A549 (cell line): ENCODE data around the gene CNOT9. TPM values are rescaled to one million over a fixed set of nuclear protein-coding genes. Genes with fewer than 3 reads are reported as not detected.

Source experiments
- ATAC-seq, 2 experiments: fragments of 200-7000 bp in 1 of 2; fragments of >200 bp in 1 of 2; cut with Nextera tagmentation in 1 of 2; cut with Tn5 transposase in 1 of 2; 3 replicates each; pipeline versions ENCODE4 v1.8.0 to v1.9.1; 2018 to 2020; ENCODE audit warnings: mild to moderate bottlenecking in 1 of 2, moderate library complexity in 1 of 2
- CTCF ChIA-PET: fragments of 300-600 bp; sonication (Branson Sonifier 250); formaldehyde crosslinking; extraction: SDS; loops from one replicate; lab custom pipeline; 2021; ENCODE audit warnings: antibody characterized with exemption, inconsistent platforms; lab: Yijun Ruan, JAX
- POLR2A ChIA-PET: fragments of 350-600 bp; formaldehyde crosslinking; extraction: SDS; loops from one replicate; lab custom pipeline; 2021; ENCODE audit warnings: antibody characterized with exemption, inconsistent platforms; lab: Yijun Ruan, JAX
- DNase-seq, 2 experiments: peaks; one replicate each; pipeline versions ENCODE4 v3.0.0 to v3.0.0-alpha.2; 2011 to 2016; ENCODE audit warnings: low read depth in 1 of 2, low spot score in 1 of 2
- FAIRE-seq: peaks from 2 replicates; lab custom pipeline; 2011; peaks lifted over from hg19 to GRCh38; lab: Jason Lieb, UNC
- H3K27ac ChIP-seq, 2 experiments: fragments of >200 bp; sonication (Bioruptor Twin); formaldehyde crosslinking; 3 replicates each; pipeline ENCODE4 v1.5.1; 2016 to 2017
- H3K4me1 ChIP-seq: fragments of >200 bp; sonication (Bioruptor Twin); formaldehyde crosslinking; 3 replicates; pipeline ENCODE4 v1.6.1; 2016
- H3K4me2 ChIP-seq: fragments of >200 bp; sonication (Bioruptor Twin); formaldehyde crosslinking; 3 replicates; pipeline ENCODE4 v1.6.1; 2016
- H3K4me3 ChIP-seq: fragments of >200 bp; sonication (Bioruptor Twin); formaldehyde crosslinking; 3 replicates; pipeline ENCODE4 v1.5.1; 2016
- H3K9me3 ChIP-seq: fragments of >200 bp; sonication (Bioruptor Twin); formaldehyde crosslinking; 3 replicates; pipeline ENCODE4 v1.6.1; 2016
- ATOH8 ChIP-seq: fragments of 250-450 bp; sonication (Bioruptor Pico); IDR thresholded peaks from 2 replicates; pipeline ENCODE4 v1.5.0; 2020; ENCODE audit warnings: low read depth, mild to moderate bottlenecking, moderate library complexity
- BHLHE40 ChIP-seq: IDR thresholded peaks from 2 replicates; pipeline ENCODE4 v1.6.1; 2012; ENCODE audit warnings: low read depth, low read length, inconsistent platforms
- CBX2 ChIP-seq: fragments of 200-600 bp; sonication (generic); IDR thresholded peaks from 2 replicates; pipeline ENCODE4 v1.6.1; 2016; ENCODE audit warnings: low read depth, mild to moderate bottlenecking, borderline replicate concordance
- CTCF ChIP-seq: fragments of >200 bp; sonication (Bioruptor Twin); formaldehyde crosslinking; IDR thresholded peaks from 3 replicates; pipeline ENCODE4 v1.5.1; 2016
- EHF ChIP-seq: fragments of 250-450 bp; sonication (Bioruptor Pico); IDR thresholded peaks from 2 replicates; pipeline ENCODE4 v1.5.0; 2020; ENCODE audit warnings: mild to moderate bottlenecking
- EHMT2 ChIP-seq: fragments of 200-600 bp; sonication (generic); IDR thresholded peaks from 2 replicates; pipeline ENCODE4 v1.6.1; 2016; ENCODE audit warnings: antibody characterized with exemption, low read depth, mild to moderate bottlenecking, moderate library complexity
- EP300 ChIP-seq, 2 experiments: fragments of >200 bp; sonication (Bioruptor Twin); formaldehyde crosslinking; IDR thresholded peaks; 2 replicates in 1 of 2; 3 replicates in 1 of 2; pipeline ENCODE4 v1.6.1; 2016 to 2017
- FOSB ChIP-seq: fragments of 250-450 bp; sonication (Bioruptor Pico); IDR thresholded peaks from 2 replicates; pipeline ENCODE4 v1.5.0; 2020; ENCODE audit warnings: mild to moderate bottlenecking, moderate library complexity
- FOSL2 ChIP-seq, 2 experiments: fragments of 450-650 bp in 1 of 2; fragments of >200 bp in 1 of 2; sonication (Bioruptor Twin) in 1 of 2; formaldehyde crosslinking; IDR thresholded peaks; 2 replicates each; pipeline versions ENCODE4 v1.5.0 to v1.6.1; 2016 to 2020; ENCODE audit warnings: mild to moderate bottlenecking in 1 of 2, moderate library complexity in 1 of 2
- GATA3 ChIP-seq: IDR thresholded peaks from 2 replicates; pipeline ENCODE4 v1.6.1; 2012; ENCODE audit warnings: borderline replicate concordance
- HEYL ChIP-seq: fragments of 250-450 bp; sonication (Bioruptor Pico); IDR thresholded peaks from 2 replicates; pipeline ENCODE4 v1.8.0; 2021; ENCODE audit warnings: mild to moderate bottlenecking, moderate library complexity
- HMGXB4 ChIP-seq: fragments of 250-450 bp; sonication (Bioruptor Pico); IDR thresholded peaks from 2 replicates; pipeline ENCODE4 v1.5.0; 2021; ENCODE audit warnings: mild to moderate bottlenecking, moderate library complexity, borderline replicate concordance
- HOXB13 ChIP-seq: fragments of 250-450 bp; sonication (Bioruptor Pico); IDR thresholded peaks from 2 replicates; pipeline ENCODE4 v1.5.0; 2020; ENCODE audit warnings: low read depth, mild to moderate bottlenecking, moderate library complexity
- KDM1A ChIP-seq: fragments of 200-600 bp; sonication (generic); IDR thresholded peaks from 2 replicates; pipeline ENCODE4 v1.6.1; 2016; ENCODE audit warnings: low read depth, mild to moderate bottlenecking
- MYC ChIP-seq: IDR thresholded peaks from 2 replicates; pipeline ENCODE4 v1.6.1; 2012; ENCODE audit warnings: mild to moderate bottlenecking, inconsistent platforms, low read length, improper control_type of control experiment, borderline replicate concordance
- NFE2L2 ChIP-seq: fragments of 150-350 bp; conservative IDR thresholded peaks from 2 replicates; pipeline ENCODE4 v1.6.1; 2014; ENCODE audit warnings: low read length
- NPAS2 ChIP-seq: fragments of 250-450 bp; sonication (Bioruptor Pico); IDR thresholded peaks from 2 replicates; pipeline ENCODE4 v1.8.0; 2022; ENCODE audit warnings: mild to moderate bottlenecking, moderate library complexity, borderline replicate concordance
- PHF8 ChIP-seq: fragments of 200-600 bp; sonication (generic); IDR thresholded peaks from 2 replicates; pipeline ENCODE4 v1.6.1; 2016; ENCODE audit warnings: low read depth, mild to moderate bottlenecking, antibody characterized with exemption, moderate library complexity, borderline replicate concordance
- POLR2A ChIP-seq: IDR thresholded peaks from 2 replicates; pipeline ENCODE4 v1.6.1; 2012; ENCODE audit warnings: mild to moderate bottlenecking, low read length
- RAD21 ChIP-seq, 2 experiments: fragments of >200 bp in 1 of 2; sonication (Bioruptor Twin) in 1 of 2; formaldehyde crosslinking in 1 of 2; IDR thresholded peaks in 1 of 2; conservative IDR thresholded peaks in 1 of 2; 2 replicates in 1 of 2; 3 replicates in 1 of 2; pipeline ENCODE4 v1.6.1; 2012 to 2018; ENCODE audit warnings: inconsistent platforms in 1 of 2
- REST ChIP-seq: fragments of 200-600 bp; sonication (generic); IDR thresholded peaks from 2 replicates; pipeline ENCODE4 v1.6.1; 2016; ENCODE audit warnings: antibody characterized with exemption, mild to moderate bottlenecking, moderate library complexity
- TP53 ChIP-seq: fragments of 250-450 bp; sonication (Bioruptor Pico); IDR thresholded peaks from 2 replicates; pipeline ENCODE4 v1.5.0; 2021; ENCODE audit warnings: mild to moderate bottlenecking, moderate library complexity
- WGBS: methylation state at CpG from one replicate; pipeline ENCODE4 v1.1.6; 2017; ENCODE audit errors: missing lambda C conversion rate; 5-methylcytosine and 5-hydroxymethylcytosine counted together
- polyA plus RNA-seq, 4 experiments: library from polyadenylated mRNA; depleted of rRNA in 3 of 4; stranded (reverse); fragments of >200 nt; fragmentation: RNase III in 1 of 4; extraction: RNeasy Plus Mini Kit Qiagen cat#74134 plus additional on column Dnase treatment in 1 of 4; gene quantifications; 2 replicates in 3 of 4; 3 replicates in 1 of 4; pipeline ENCODE4 v1.2.3, GENCODE V29; 2011 to 2017
- TF ChIP-seq, protein P1 (sequence below): IDR thresholded peaks from 2 replicates; pipeline ENCODE4 v1.6.1; 2012

Gene CNOT9
- polyA plus RNA-seq, 2 of the 4 experiments (the other 2 are of a cell fraction), result 42.7 to 87.4 TPM

DNA sequence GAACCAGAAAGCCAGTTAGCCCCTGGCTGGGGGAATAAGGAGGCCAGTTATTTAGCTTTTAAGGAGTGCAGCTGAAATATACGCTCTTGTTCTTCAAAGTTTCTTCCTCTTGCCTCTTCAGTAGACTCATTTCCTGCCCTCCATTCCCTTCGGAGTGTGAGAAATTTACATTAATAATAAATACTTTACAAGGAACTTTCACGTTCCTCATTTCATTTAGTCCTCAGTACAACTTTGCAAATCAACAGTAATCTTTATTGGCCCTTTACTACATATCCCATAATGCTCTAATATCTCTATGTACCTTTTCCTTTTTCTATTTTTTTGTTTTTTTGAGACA is 54.7 kb downstream of the CNOT9 start (continued):
- no peak for TF ChIP-seq REST
- no peak for TF ChIP-seq HEYL (CRISPR knock-in tag)
- no peak for TF ChIP-seq POLR2A
- TF ChIP-seq RAD21 (conservative IDR thresholded peaks at IDR 0.05 in 1 of 2, IDR thresholded peaks at IDR 0.05 in 1 of 2), result no peak
- TF ChIP-seq EHMT2, result no peak
- no peak for TF ChIP-seq EHF (CRISPR knock-in tag)

GRCh38 chr2:218626369-218626768 is 57.7 kb downstream of the CNOT9 start:
- 67% methylated on average over 4 of the region's 4 CpGs for WGBS
- H3K4me3 ChIP-seq, result no peak overlapping the region
- H3K27ac ChIP-seq, result no peak overlapping the region
- CTCF ChIA-PET, result interaction anchor here (4.1 kb wide), 1 partner anchor 22 kb away, joined by 11 read pairs; no protein-coding TSS in a partner anchor
- H3K4me2 ChIP-seq, result no peak overlapping the region
- no peak for DNase-seq
- TF ChIP-seq FOSL2 (IDR thresholded peaks at IDR 0.05) (no peak), FOSL2 (CRISPR knock-in tag; IDR thresholded peaks at IDR 0.05) (no peak), PHF8 (no peak), CTCF (no peak), CBX2 (no peak), HOXB13 (no peak), BHLHE40 (no peak), KDM1A (no peak), HMGXB4 (CRISPR knock-in tag) (no peak), TP53 (CRISPR knock-in tag) (no peak)
- TF ChIP-seq, protein P1, sequence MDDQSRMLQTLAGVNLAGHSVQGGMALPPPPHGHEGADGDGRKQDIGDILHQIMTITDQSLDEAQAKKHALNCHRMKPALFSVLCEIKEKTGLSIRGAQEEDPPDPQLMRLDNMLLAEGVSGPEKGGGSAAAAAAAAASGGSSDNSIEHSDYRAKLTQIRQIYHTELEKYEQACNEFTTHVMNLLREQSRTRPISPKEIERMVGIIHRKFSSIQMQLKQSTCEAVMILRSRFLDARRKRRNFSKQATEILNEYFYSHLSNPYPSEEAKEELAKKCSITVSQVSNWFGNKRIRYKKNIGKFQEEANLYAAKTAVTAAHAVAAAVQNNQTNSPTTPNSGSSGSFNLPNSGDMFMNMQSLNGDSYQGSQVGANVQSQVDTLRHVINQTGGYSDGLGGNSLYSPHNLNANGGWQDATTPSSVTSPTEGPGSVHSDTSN, result no peak
- no peak for ATAC-seq
- no peak for FAIRE-seq
- POLR2A ChIA-PET, result no interaction called here
- H3K9me3 ChIP-seq, result no peaks in the 10 kb centered on the region
- H3K4me1 ChIP-seq, result no peaks in the 10 kb centered on the region

- Histone ChIP-seq H3K4me2 (no peak overlapping the region), H3K4me1 (no peaks in the 10 kb centered on the region), H3K4me3 (no peak overlapping the region), H3K27ac (no peak overlapping the region), H3K9me3 (no peaks in the 10 kb centered on the region)
- FAIRE-seq, result no peak
- ChIA-PET POLR2A (no interaction called here), CTCF (interaction anchor here (2.0 to 4.1 kb wide), 2 partner anchors 10 to 21 kb away, joined by 5 to 11 read pairs; no protein-coding TSS in a partner anchor)
- WGBS, result 85% methylated on average over 4 of the region's 4 CpGs
- peak; percentile 10 to 32; a peak in 1 of 6 replicates for ATAC-seq
- no peak for DNase-seq
- TF ChIP-seq EP300 (IDR thresholded peaks at IDR 0.05) (no peak), FOSB (CRISPR knock-in tag) (no peak), MYC (no peak), PHF8 (no peak), NPAS2 (CRISPR knock-in tag) (no peak), NFE2L2 (no peak), RAD21 (conservative IDR thresholded peaks at IDR 0.05 in 1 of 2, IDR thresholded peaks at IDR 0.05 in 1 of 2) (no peak), CBX2 (no peak), BHLHE40 (no peak), ATOH8 (no peak), GATA3 (no peak), HOXB13 (no peak)
- TF ChIP-seq, protein P1, result no peak
Measured at GRCh38 chr2:218627939-218628338, 59.3 kb downstream of the CNOT9 start.
